Adrenal gland (tissue), 12 donors: ENCODE data around the gene CLASP1. TPM values are rescaled to one million over a fixed set of nuclear protein-coding genes. Genes with fewer than 3 reads are reported as not detected.

ENCODE experiments used
- DNase-seq, 7 donors: peaks; one replicate each; pipeline ENCODE4 v3.0.0-alpha.2; 2019 to 2020
- H3K27ac ChIP-seq, 5 donors: fragments of 200-600 bp; sonication (generic) in 4 of 5; 1 replicate in 3 of 5; 2 replicates in 2 of 5; pipeline versions ENCODE4 v1.5.1 to v1.8.0; 2016 to 2020; ENCODE audit warnings: mild to moderate bottlenecking in 1 of 5
- H3K27me3 ChIP-seq: fragments of 200-600 bp; 2 replicates; pipeline ENCODE4 v1.8.0; 2021
- H3K36me3 ChIP-seq, 2 donors: fragments of 200-600 bp; replicated peaks in 1 of 2; 1 replicate in 1 of 2; 2 replicates in 1 of 2; pipeline versions ENCODE4 v1.5.1 to v1.8.0; 2018 to 2022
- H3K4me1 ChIP-seq, 2 donors: fragments of 200-600 bp; replicated peaks in 1 of 2; 1 replicate in 1 of 2; 2 replicates in 1 of 2; pipeline versions ENCODE4 v1.5.1 to v1.8.0; 2018 to 2021
- H3K4me3 ChIP-seq, 4 donors: fragments of 200-600 bp; sonication (generic) in 3 of 4; one replicate each; pipeline ENCODE4 v1.5.1; 2016 to 2018
- H3K9me3 ChIP-seq, 3 donors: fragments of 200-600 bp; sonication (generic) in 1 of 3; replicated peaks in 1 of 3; 1 replicate in 2 of 3; 2 replicates in 1 of 3; pipeline versions ENCODE4 v1.5.1 to v1.8.0; 2016 to 2021
- POLR2A ChIP-seq, 2 donors: fragments of 450-650 bp; IDR thresholded peaks; one replicate each; pipeline ENCODE4 v1.6.1; 2017; ENCODE audit warnings: antibody characterized with exemption in 2 of 2, mild to moderate bottlenecking in 2 of 2, moderate library complexity in 1 of 2
- WGBS, 4 donors: extraction: QIAGEN DNeasy Blood & Tissue Kit in 2 of 4; methylation state at CpG; one replicate each; pipeline versions ENCODE4 v1.1.5 to v1.1.7; 2013 to 2017; 5-methylcytosine and 5-hydroxymethylcytosine counted together
- intact Hi-C, 2 donors: fragments of 100-400 bp; cut with DNase I; formaldehyde crosslinking; loops; one replicate each; pipeline versions ENCODE4 v1.14.1 to v1.15.0; 2022 to 2023
- polyA plus RNA-seq, 3 donors: library from polyadenylated mRNA; stranded (reverse); fragments of 200-250 nt in 2 of 3; fragments of 350-450 nt in 1 of 3; fragmentation: Illumina TruSeq in 1 of 3; extraction: RNeasy Lipid Tissue Mini Kit (QIAGEN cat#74804) in 1 of 3; gene quantifications; one replicate each; pipeline ENCODE4 v1.2.3, GENCODE V29; 2013 to 2014
- total RNA-seq, 9 donors: library from RNA; depleted of rRNA in 4 of 9; stranded (reverse); fragments of >200 nt in 4 of 9; fragments of 120-200 nt in 1 of 9; fragmentation: NEBNext Ultra II Directional in 1 of 9; extraction: Animal tissue kit (Norgen Biotek cat#: 25700) in 1 of 9; gene quantifications; one replicate each; pipeline versions ENCODE4 v1.1.0 to v1.2.4, GENCODE V29; 2013 to 2023
- TF ChIP-seq, protein P1 (sequence below), 6 experiments: fragments of 450-650 bp in 4 of 6; fragments of 200-600 bp in 2 of 6; sonication (generic) in 1 of 6; IDR thresholded peaks; 1 replicate in 5 of 6; 2 replicates in 1 of 6; pipeline versions ENCODE4 v1.5.1 to v1.8.0; 2016 to 2021; ENCODE audit warnings: antibody characterized with exemption in 6 of 6, mild to moderate bottlenecking in 2 of 6, moderate library complexity in 1 of 6
- donor health status: healthy with polysubstance abuse.
- donor health status: Bipolar disorder and iron deficiency.
- donor health status: DM: yes; HTN: yes; CAD: no.
- donor health status: DM: no; HTN: no; CAD: no.
- donor health status: DM: no; HTN: no; CAD: no.
- donor health status: DM: yes; HTN: yes; CAD: no.

Gene CLASP1
- total and polyA plus RNA-seq, 12 donors, result 14.9 to 66.1 (median 53.4) TPM

DNA sequence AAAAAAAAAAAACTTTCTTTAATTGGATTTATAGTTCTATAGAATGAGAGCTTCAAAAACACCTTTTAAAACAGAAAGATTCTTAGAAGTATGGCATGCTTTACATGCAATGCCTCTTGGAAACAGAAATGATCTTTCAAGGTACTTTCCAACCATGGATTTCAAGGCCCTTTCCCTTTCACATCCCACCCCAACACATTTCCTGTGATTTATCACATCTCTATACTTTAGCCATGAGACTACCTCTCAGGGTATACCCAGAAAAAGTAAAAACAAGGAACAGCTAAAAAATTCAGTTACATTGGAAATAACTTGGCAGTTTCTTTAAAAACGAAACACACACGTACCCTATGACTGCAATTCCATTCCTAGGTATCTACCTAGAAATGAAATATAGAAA lies 103.3 kb downstream of the CLASP1 start:
- intact Hi-C loops, result no loop called here
- Histone ChIP-seq H3K4me1 (peaks cover 19 to 47% of the 10 kb centered on the region in 2 donors), H3K4me3 (no peak overlapping the region), H3K27ac (no peak overlapping the region), H3K27me3 (no peaks in the 10 kb centered on the region), H3K9me3 (no peaks in the 10 kb centered on the region), H3K36me3 (no peaks in the 10 kb centered on the region)
- no peak for TF ChIP-seq POLR2A (IDR thresholded peaks at IDR 0.05)
- TF ChIP-seq, protein P1, sequence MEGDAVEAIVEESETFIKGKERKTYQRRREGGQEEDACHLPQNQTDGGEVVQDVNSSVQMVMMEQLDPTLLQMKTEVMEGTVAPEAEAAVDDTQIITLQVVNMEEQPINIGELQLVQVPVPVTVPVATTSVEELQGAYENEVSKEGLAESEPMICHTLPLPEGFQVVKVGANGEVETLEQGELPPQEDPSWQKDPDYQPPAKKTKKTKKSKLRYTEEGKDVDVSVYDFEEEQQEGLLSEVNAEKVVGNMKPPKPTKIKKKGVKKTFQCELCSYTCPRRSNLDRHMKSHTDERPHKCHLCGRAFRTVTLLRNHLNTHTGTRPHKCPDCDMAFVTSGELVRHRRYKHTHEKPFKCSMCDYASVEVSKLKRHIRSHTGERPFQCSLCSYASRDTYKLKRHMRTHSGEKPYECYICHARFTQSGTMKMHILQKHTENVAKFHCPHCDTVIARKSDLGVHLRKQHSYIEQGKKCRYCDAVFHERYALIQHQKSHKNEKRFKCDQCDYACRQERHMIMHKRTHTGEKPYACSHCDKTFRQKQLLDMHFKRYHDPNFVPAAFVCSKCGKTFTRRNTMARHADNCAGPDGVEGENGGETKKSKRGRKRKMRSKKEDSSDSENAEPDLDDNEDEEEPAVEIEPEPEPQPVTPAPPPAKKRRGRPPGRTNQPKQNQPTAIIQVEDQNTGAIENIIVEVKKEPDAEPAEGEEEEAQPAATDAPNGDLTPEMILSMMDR (IDR thresholded peaks at IDR 0.05), result no peak
- WGBS, 4 donors, result 92 to 95% (median 93%) methylated on average over 2 of the region's 2 CpGs
- DNase-seq, result no peak

DNA sequence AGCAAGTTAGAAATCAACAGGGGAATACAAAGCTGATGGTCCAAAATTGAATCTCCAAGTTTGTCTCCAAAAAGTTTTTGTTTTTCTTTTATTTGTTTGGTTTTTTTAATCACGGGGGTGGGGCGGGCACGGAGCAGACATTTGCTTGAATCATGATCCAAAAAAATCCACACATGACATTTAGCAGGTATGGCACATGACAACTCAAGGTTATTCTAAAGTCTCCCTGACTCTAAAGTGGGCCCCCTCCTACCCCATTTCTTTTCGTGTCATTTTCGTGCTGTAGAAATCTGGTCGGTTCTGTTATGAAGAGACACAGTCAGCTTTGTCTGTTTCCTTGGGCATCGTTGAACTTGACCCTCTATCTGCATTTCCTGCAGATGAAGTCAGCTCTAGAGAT lies 104.0 kb downstream of the CLASP1 start:
- no peak for TF ChIP-seq POLR2A (IDR thresholded peaks at IDR 0.05)
- TF ChIP-seq, protein P1 (IDR thresholded peaks at IDR 0.05), result no peak
- intact Hi-C loops, result no loop called here
- Histone ChIP-seq H3K4me3 (no peak overlapping the region), H3K4me1 (peaks cover 19 to 47% of the 10 kb centered on the region in 2 donors), H3K36me3 (no peaks in the 10 kb centered on the region), H3K27ac (no peak overlapping the region), H3K27me3 (no peaks in the 10 kb centered on the region), H3K9me3 (no peaks in the 10 kb centered on the region)
- no peak for DNase-seq
- 37 to 42% (median 39%) methylated on average over 7 of the region's 7 CpGs for WGBS, 4 donors

DNA sequence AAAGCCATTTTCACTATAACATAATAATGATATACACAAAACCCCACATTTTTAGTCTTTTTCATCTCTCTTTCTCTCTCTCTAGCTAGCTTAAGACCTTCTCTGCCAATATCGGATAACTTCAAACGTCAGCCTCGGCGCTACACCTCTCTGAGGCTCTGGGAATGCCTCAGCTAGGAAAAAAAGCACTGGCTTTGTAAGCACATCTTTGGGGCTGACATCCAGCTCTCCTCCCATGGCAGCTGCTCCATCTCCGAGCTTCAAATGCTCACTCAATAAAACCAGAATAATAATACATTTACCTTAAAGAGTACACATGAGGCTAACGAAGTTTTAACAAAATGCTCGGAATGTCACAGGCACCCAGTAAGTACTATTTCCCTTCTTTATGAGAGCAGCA lies 107.8 kb downstream of the CLASP1 start:
- TF ChIP-seq, protein P1 (IDR thresholded peaks at IDR 0.05), result no peak
- TF ChIP-seq POLR2A (IDR thresholded peaks at IDR 0.05), result no peak
- 64 to 76% (median 69%) methylated on average over 7 of the region's 7 CpGs for WGBS, 4 donors
- Histone ChIP-seq H3K27me3 (no peaks in the 10 kb centered on the region), H3K27ac (no peak overlapping the region), H3K4me1 (peaks cover 19 to 69% of the 10 kb centered on the region in 2 donors), H3K9me3 (no peaks in the 10 kb centered on the region), H3K36me3 (no peaks in the 10 kb centered on the region), H3K4me3 (no peak overlapping the region)
- no peak for DNase-seq
- intact Hi-C loops, result loop anchor here in 1 of 2 donors (5.0 kb wide), 1 partner anchor 51 kb away; no protein-coding TSS in a partner anchor

DNA sequence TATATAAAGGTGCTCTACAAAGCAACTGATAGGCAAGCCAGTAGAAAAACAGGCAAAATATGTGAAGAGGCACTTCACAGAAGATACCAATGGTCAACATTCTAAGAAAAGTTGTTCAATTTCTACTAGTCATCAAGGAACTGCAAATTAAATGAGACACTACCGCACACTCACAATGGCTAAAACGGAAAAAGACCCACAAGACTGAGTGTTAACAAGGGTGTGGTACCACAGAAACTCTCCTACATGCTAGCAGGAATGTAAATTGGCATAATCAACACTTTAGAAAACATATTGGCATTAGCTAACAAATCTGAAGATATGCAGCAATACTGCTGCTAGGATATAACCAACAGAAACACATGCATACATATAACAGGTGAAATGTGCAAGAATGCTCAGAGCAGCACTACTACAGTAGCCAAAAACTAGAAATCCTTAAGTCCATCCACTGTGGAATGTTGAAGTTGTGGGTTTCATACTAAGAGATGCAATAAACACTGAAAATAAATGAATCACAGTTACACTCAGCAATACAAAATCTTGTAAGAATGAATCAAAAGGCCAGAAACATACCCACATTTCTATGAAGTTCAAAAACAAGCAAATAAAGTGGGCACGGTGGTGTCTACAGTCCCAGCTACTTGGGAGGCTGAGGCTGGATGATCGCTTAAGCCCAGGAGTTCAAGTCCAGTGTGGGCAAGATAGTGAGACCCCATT lies 109.4 kb downstream of the CLASP1 start:
- peak overlapping the region in 1 of 4 donors; percentile 18 for H3K4me3 ChIP-seq
- DNase-seq, result no peak
- peaks cover 10 to 65% of the 10 kb centered on the region in 2 donors for H3K4me1 ChIP-seq
- TF ChIP-seq, protein P1 (IDR thresholded peaks at IDR 0.05), result no peak
- no peak for TF ChIP-seq POLR2A (IDR thresholded peaks at IDR 0.05)
- 72 to 89% (median 83%) methylated on average over 4 of the region's 4 CpGs for WGBS, 4 donors
- H3K36me3 ChIP-seq, result no peaks in the 10 kb centered on the region
- H3K9me3 ChIP-seq, result no peaks in the 10 kb centered on the region
- peak overlapping the region in 1 of 5 donors; percentile 32 for H3K27ac ChIP-seq
- intact Hi-C loops, result loop anchor here in 1 of 2 donors (5.0 to 10.0 kb wide), 3 partner anchors 52 to 135 kb away; partner anchors contain the start of gene CLASP1
- no peaks in the 10 kb centered on the region for H3K27me3 ChIP-seq
